KOPT-K1 (cell line): ENCODE measurements around the gene NAV2.
"Not testable (repeated sequence)": the region's sequence is repeated elsewhere in the genome, so short reads cannot be mapped to it uniquely, and the experiment has no call there.

Experiments
- H3K27ac ChIP-seq: fragments of 200-600 bp; sonication (generic); 2 replicates; pipeline ENCODE4 v1.5.1; 2016; ENCODE audit warnings: antibody characterized with exemption, mild to moderate bottlenecking, low read depth, low read length; ENCODE audit not compliant: poor library complexity, severe bottlenecking
- H3K36me3 ChIP-seq: fragments of 200-600 bp; sonication (generic); 2 replicates; pipeline ENCODE4 v1.5.1; 2017; ENCODE audit warnings: antibody characterized with exemption, mild to moderate bottlenecking, low read length, moderate library complexity; ENCODE audit not compliant: insufficient read depth
- H3K9me3 ChIP-seq: fragments of 200-600 bp; sonication (generic); 2 replicates; pipeline ENCODE4 v1.5.1; 2017; ENCODE audit warnings: antibody characterized with exemption, low read length, mild to moderate bottlenecking; ENCODE audit not compliant: insufficient read depth, poor library complexity, severe bottlenecking

NAV2 gene

DNA sequence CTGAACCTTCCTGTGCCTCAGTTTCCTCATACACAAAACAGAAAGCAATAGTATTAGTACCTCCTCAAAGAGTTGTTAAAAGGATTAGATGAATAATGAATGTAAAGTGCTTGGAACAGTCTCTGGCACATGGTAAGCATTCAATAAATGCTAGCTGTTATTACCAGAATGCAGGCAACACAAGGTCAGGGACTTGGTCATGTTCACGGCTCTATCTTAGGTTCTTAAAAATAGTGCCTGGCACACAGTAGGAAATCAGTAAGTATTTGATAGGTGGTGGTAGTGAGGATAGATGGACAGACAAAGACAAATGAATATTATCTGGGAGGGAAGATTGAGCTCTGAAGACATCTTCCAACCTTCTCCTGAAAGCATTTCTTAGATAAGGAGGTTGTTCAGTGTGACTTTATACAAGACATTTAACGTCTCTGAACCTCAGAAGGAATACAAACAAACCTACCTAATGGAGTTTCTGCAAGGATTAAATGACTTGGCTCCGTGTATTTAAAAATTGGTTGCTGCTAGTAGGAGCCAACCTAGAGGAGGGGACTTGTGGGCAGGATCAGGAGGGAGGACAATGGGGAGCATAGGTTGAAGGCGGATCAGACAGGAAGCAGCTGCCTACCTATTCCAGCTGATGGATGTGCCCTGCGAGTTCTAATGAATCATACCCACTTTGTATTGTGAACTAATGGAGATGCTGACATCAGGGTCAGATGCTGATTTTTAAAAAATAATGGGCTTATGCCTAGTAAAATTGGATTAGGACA lies 353.6 kb downstream of the NAV2 start:
- H3K27ac ChIP-seq: no peak overlapping the region
- H3K36me3 ChIP-seq: no peaks in the 10 kb centered on the region
- H3K9me3 ChIP-seq: no peaks in the 10 kb centered on the region

DNA sequence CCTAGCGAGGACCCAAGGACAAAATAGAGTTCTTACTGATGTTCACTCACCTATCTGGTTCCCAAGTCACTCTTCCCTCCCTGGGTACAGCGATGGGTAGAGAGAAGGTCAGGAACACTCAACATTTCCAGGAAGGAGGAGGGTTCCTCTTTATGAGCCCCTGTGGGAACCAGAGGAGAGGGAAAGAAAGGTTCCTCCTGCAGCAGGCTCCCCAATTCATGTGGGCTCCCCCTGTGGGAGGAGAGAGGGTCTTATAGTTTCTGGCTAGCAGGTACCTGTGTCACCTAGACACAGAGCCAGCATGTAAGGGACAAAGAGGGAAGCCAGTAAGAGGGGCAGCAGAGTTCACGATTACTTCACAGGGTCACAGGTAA lies 354.1 kb downstream of the NAV2 start:
- Histone ChIP-seq H3K36me3 (no peaks in the 10 kb centered on the region), H3K9me3 (no peaks in the 10 kb centered on the region), H3K27ac (no peak overlapping the region)

DNA sequence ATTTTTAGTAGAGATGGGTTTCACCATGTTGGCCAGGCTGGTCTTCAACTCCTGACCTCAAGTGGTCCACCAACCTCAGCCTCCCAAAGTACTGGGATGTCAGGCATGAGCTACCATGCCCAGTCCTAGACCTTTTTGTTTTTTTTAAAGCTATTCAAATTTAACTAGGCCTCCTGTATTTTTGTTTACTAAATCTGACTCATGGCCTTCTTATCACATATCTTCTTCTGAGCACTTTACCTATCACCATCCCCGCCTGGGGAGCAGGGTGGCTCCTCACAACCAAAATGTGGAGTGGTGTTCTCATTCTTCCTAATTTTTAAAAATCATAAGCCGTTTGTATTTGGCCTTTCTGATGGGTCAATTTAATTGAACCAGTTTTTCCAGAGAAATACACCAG lies 355.0 kb downstream of the NAV2 start:
- Histone ChIP-seq H3K9me3 (no peaks in the 10 kb centered on the region), H3K27ac (no peak overlapping the region), H3K36me3 (no peaks in the 10 kb centered on the region)

DNA sequence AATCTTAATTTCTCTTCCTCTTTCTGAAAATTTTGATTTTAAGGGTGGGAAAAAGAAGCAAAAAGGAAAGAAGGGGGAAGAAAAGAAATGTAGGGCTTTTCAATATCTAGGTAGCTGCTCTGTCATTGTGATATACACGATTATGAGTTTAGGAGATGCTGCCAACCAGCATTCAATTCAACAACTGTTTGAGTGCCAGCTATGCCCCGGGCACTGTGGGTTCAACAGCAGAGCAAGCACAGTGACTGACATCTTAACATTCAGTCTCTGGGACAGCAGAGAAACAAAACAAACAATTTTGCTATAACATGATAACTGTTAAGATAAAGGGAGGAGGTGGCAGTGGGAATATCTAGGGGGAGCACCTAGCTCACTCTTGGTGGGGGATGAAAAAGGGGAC lies 356.1 kb downstream of the NAV2 start:
- Histone ChIP-seq H3K36me3 (no peaks in the 10 kb centered on the region), H3K27ac (no peak overlapping the region), H3K9me3 (no peaks in the 10 kb centered on the region)

DNA sequence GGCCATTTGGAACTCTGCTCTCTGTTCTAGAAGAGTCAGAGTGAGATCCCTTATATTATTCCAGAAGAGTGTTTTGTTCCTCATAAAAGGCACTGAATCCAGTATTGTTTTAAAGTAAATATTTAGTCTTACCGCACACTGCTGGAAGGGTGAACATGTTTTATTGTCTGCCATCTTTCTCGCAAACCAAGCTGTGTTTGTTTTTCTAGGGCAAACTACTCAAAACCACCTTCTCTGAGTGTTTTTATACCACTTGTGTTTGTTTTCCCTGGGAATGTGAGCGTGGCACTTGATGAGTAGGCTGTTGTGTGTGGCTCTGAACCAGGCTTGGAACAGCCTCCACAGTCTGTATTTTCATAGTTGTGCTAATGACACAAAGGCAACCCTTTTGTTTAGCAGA lies 357.8 kb downstream of the NAV2 start:
- Histone ChIP-seq H3K36me3 (no peaks in the 10 kb centered on the region), H3K27ac (no peak overlapping the region), H3K9me3 (no peaks in the 10 kb centered on the region)

DNA sequence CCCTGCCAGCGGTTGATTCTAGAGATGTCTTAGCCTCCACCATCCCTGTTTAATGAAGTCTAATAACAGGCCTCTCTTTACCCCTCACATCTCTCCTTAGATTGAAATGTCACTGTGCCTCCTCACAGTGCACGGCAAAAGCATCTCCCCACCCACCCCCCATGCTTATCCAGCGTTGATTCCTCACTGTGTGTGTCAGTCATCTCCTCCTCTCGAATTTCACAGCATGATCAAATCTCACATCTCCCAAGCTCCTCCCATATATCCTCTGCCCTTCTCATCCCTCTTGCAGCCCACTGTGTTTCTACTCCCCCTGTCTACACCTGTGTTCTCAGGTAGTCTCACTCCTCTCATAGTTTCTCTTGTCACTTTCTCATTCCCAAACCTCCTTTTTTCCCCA lies 363.0 kb downstream of the NAV2 start:
- Histone ChIP-seq H3K36me3 (no peaks in the 10 kb centered on the region), H3K27ac (no peak overlapping the region), H3K9me3 (no peaks in the 10 kb centered on the region)

DNA sequence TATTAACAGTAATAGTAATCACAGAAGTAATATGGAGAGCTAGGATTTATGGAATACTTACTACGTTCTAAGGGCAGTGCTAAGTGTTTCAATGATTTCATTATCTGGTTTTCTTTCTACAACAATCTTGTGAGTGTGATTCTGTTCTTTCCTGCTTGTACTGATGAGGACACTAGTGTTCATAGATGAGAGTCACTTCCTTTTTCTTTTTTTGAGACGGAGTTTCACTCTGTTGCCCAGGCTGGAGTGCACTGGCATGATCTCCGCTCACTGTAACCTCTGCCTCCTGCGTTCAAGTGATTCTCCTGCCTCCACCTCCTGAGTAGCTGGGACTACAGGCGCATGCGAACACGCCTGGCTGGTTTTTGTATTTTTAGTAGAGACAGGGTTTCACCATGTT lies 366.2 kb downstream of the NAV2 start:
- Histone ChIP-seq H3K36me3 (no peaks in the 10 kb centered on the region), H3K9me3 (no peaks in the 10 kb centered on the region), H3K27ac (no peak overlapping the region)

DNA sequence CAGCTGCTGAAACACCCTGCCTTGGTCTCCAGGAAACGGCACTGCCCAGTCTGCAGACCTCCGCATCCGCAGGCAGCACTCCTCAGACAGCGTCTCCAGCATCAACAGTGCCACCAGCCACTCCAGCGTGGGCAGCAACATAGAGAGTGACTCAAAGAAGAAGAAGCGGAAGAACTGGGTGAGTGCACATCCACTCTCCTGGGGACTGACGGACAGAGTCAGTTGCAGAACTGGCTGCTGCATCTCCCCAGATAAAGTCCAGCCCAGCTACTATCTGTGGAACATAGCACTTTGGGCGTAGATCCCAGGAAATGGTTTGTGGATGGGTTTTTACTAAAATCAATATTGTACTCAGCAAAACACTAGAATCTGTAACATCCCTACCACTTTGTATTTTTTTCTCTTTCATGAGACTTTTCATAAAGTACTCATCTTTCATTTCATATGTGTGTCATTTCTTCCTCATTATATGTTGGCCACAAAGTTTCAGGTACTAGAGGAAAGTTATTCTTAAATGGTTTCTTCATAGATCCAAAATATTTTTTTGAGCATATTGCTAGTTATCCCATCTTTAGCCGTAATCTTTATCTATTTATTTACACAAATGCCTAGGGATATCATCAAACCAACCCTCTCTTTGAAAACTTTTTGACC lies 367.5 kb downstream of the NAV2 start:
- Histone ChIP-seq H3K36me3 (no peaks in the 10 kb centered on the region), H3K9me3 (no peaks in the 10 kb centered on the region), H3K27ac (no peak overlapping the region)

DNA sequence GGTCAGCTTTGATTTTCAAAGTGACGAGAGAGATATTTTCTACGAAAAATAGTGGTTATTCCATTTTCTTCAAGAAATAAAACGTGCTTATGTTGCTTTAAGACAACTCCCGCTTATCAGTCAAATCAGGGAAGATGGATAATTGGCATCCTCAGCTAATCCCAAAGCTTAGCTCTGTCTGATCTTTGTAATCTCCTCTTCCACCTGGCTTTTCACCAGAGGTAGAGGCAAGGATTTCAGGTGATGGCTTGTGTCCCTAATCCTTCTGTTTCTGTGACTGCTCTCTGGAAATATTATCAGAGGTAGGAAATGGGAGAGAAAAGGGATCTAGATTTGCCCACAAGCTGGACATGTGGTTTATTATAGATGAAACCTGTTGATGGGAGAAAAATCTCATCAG lies 368.7 kb downstream of the NAV2 start:
- Histone ChIP-seq H3K9me3 (no peaks in the 10 kb centered on the region), H3K36me3 (no peaks in the 10 kb centered on the region), H3K27ac (no peak overlapping the region)

DNA sequence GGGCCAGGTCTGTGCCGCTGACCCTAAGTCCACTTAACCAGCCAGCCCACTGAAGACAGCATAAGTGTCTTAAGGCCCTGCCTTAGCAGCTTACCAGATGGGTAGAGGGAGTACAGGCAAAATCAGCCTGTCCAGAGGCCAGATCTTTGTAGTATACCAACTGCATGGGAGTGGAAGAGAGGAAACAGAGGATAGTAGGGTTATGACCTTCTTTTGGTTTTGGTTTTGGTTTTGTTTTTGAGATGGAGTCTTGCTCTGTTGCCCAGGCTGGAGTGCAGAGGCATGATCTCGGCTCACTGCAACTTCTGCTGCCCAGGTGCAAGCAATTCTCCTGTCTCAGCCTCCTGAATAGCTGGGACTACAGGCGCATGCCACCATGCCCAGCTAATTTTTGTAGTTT lies 371.2 kb downstream of the NAV2 start:
- H3K27ac ChIP-seq, H3K36me3 ChIP-seq, H3K9me3 ChIP-seq: not testable (repeated sequence)

DNA sequence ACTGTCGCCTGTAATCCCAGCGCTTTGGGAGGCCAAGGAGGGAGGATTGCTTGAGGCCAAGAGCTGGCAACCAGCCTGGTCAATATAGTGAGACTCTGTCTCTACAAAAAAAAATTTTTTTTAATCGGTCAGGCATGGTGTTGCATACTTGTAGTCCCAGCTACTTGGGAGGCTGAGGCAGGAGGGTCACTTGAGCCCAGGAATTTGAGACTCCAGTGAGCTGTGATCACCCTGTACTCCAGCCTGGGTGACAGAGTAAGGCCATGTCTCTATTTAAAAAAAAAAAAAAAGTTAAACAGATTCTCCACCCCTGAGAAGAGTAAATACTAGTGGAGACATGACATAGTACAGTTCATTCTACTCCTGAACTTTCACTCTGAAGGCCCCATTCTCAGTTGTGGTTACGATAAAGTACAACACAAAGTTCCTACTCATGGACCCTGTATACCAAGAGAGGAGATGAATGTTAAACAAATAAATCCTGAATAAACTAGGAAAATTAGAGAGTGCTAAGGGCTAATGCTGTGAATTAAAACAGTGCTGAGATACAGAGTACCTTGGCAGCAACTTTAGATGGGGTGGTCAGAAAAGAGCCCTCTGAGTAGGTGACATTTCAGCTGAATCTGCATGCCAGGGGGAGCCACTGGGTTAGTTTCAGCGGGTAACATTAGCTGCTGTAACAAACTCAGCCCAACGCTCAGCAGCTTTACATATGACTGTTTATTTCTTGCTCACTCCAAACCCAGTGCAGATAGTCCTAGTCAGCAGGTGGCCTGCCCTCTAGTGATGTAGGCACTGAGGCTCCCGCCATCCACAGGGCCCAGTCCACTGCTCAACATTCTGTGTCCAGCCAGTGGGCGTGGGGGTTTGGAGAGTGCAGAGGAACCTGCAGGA lies 372.5 kb downstream of the NAV2 start:
- no peaks in the 10 kb centered on the region for H3K36me3 ChIP-seq
- no peak overlapping the region for H3K27ac ChIP-seq
- H3K9me3 ChIP-seq: no peaks in the 10 kb centered on the region

DNA sequence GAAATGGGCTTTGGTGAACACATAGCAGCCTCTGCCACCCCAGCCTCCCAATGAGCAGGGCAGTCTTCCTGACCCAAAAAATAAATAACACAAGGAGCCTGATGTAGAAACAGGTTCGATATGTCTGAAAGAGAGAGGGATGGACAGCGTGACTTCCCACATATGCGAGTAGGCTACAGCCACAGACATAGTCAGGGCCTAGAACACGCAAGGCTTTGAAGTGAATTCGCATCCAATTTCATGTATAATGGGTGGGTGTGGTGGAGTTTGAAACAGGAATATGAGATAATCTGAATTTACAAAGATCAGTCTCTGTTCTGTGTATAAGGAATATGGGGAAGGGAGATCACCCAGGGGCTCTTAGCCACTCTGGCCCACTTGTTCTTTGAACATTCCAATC lies 373.3 kb downstream of the NAV2 start:
- Histone ChIP-seq H3K9me3 (no peaks in the 10 kb centered on the region), H3K36me3 (no peaks in the 10 kb centered on the region), H3K27ac (no peak overlapping the region)

DNA sequence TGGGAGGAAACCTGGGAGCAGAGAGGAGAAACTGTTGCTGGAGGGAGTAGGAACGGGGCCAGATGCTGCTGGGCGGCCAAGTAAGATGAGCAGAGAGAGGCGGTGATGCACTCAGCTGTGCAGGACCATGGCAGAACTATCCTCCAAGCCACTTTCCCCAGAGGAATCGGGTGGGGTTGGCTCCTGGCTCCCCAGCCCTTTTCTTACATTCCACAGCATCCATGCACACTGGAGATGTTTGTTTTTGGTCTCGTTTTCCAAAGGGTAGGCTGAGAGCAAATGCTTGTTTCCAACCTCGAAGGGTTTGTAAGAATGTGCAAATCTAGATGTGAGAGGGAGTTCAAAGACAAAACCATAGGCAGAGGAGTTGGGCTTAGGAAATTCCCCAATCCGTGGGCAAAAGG lies 374.5 kb downstream of the NAV2 start:
- Histone ChIP-seq H3K36me3 (no peaks in the 10 kb centered on the region), H3K9me3 (no peaks in the 10 kb centered on the region), H3K27ac (no peak overlapping the region)

DNA sequence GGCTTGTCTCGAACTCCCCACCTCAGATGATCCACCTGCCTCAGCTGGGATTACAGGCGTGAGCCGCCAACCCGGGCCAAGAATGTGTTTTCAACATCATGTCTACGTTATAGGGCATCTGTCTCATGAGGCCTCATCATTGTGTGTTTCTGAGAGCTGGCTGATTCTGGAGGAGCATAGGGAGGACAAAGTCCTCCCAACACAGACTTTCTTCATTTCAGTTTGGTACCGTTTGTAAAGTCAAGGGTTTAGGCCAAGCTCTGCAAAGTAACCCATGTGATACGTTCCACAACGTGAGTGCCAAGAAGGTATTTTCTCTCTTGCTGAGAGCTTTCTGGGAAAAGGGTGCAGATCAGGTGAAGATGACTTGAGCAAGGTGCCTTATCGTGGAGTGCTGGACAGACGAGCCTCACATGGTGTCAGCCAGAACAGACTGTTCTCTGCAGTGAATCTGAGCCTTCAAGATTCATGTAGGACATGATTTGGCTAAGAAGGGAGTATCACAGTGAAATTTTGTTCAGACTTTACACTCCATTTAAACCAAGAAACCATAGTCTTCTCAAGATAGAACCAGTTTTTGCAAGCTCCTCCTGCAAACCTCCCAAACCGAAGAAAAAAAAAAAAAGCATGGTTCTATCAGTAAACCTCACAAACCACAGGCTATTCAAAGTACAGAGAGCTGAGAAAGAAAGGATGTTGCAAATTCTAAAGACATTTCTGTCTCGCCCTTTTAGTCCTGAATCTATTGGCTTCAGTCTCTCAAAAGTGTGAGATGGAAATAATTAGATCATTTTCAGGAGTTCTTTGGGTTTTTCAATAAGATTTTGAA lies 376.0 kb downstream of the NAV2 start:
- Histone ChIP-seq H3K36me3 (no peaks in the 10 kb centered on the region), H3K27ac (no peak overlapping the region)

DNA sequence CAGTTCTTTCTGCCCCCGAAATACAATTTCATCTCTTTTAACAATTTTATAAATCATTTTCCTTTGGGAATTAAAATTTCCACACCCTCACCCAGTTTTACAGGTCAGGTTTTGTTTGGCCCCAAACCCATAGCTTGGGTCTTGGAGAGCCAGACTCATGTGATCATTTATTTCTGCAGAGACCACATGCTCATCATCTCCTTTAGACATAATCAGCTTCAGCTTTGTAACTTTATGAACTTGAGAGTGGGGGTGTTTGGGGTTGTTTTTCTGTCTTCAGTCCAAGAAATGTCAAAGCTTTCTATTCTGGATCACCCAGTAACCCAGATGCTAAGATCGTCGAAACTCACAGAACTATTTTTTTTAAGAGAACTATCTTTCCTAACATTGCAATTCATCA lies 376.7 kb downstream of the NAV2 start:
- no peak overlapping the region for H3K27ac ChIP-seq
- H3K36me3 ChIP-seq: no peaks in the 10 kb centered on the region
- H3K9me3 ChIP-seq: no peaks in the 10 kb centered on the region

More for the DNA sequence above, 376.0 kb downstream of the NAV2 start:
- no peaks in the 10 kb centered on the region for H3K9me3 ChIP-seq
